ENCODE data around the gene INAVA.

The INAVA gene

GRCh38 chr1:200874694-200875093 is 20.0 kb upstream of the INAVA start:
- DNase-seq, result no peak
- in situ Hi-C loops (cut with MboI; ENCODE audit: low pct_unique_long_range_greater_than_20kb, low sequenced_read_pairs), result no loop called here

- in situ Hi-C loops (cut with MboI; ENCODE audit: low pct_unique_long_range_greater_than_20kb, low sequenced_read_pairs), result no loop called here
- no peak for DNase-seq
These were observed 19.3 kb upstream of the INAVA start for GRCh38 chr1:200875416-200875815.

GRCh38 chr1:200877010-200877409 is 17.7 kb upstream of the INAVA start:
- DNase-seq, result no peak
- in situ Hi-C loops (cut with MboI; ENCODE audit: low pct_unique_long_range_greater_than_20kb, low sequenced_read_pairs), result no loop called here

- DNase-seq, result no peak
- in situ Hi-C loops (cut with MboI; ENCODE audit: low pct_unique_long_range_greater_than_20kb, low sequenced_read_pairs), result no loop called here
These were observed 16.7 kb upstream of the INAVA start for GRCh38 chr1:200877839-200878551.

- in situ Hi-C loops (cut with MboI; ENCODE audit: low pct_unique_long_range_greater_than_20kb, low sequenced_read_pairs), result no loop called here
- DNase-seq, result peak; percentile 35
These were observed 14.5 kb upstream of the INAVA start for GRCh38 chr1:200880212-200880611.

- DNase-seq, result no peak
- in situ Hi-C loops (cut with MboI; ENCODE audit: low pct_unique_long_range_greater_than_20kb, low sequenced_read_pairs), result no loop called here
These were observed 11.6 kb upstream of the INAVA start for GRCh38 chr1:200883118-200883517.

- DNase-seq, result no peak
- in situ Hi-C loops (cut with MboI; ENCODE audit: low pct_unique_long_range_greater_than_20kb, low sequenced_read_pairs), result no loop called here
These were observed 8.9 kb upstream of the INAVA start for GRCh38 chr1:200885623-200886402.

GRCh38 chr1:200886594-200886993 is 8.1 kb upstream of the INAVA start:
- no peak for DNase-seq
- in situ Hi-C loops (cut with MboI; ENCODE audit: low pct_unique_long_range_greater_than_20kb, low sequenced_read_pairs), result no loop called here

- no peak for DNase-seq
- in situ Hi-C loops (cut with MboI; ENCODE audit: low pct_unique_long_range_greater_than_20kb, low sequenced_read_pairs), result no loop called here
These were observed 7.7 kb upstream of the INAVA start for GRCh38 chr1:200887036-200887435.

- in situ Hi-C loops (cut with MboI; ENCODE audit: low pct_unique_long_range_greater_than_20kb, low sequenced_read_pairs), result no loop called here
- no peak for DNase-seq
These were observed 6.8 kb upstream of the INAVA start for GRCh38 chr1:200887772-200888348.

- in situ Hi-C loops (cut with MboI; ENCODE audit: low pct_unique_long_range_greater_than_20kb, low sequenced_read_pairs), result no loop called here
- peak; percentile 83 for DNase-seq
These were observed 6.3 kb upstream of the INAVA start for GRCh38 chr1:200888349-200888838.

GRCh38 chr1:200889571-200889970 is 5.1 kb upstream of the INAVA start:
- in situ Hi-C loops (cut with MboI; ENCODE audit: low pct_unique_long_range_greater_than_20kb, low sequenced_read_pairs), result no loop called here
- DNase-seq, result no peak

- in situ Hi-C loops (cut with MboI; ENCODE audit: low pct_unique_long_range_greater_than_20kb, low sequenced_read_pairs), result no loop called here
- DNase-seq, result no peak
These were observed 4.7 kb upstream of the INAVA start for GRCh38 chr1:200890027-200890426.

GRCh38 chr1:200890818-200891773 is 3.6 kb upstream of the INAVA start:
- DNase-seq, result no peak
- in situ Hi-C loops (cut with MboI; ENCODE audit: low pct_unique_long_range_greater_than_20kb, low sequenced_read_pairs), result no loop called here

- in situ Hi-C loops (cut with MboI; ENCODE audit: low pct_unique_long_range_greater_than_20kb, low sequenced_read_pairs), result no loop called here
- no peak for DNase-seq
These were observed 2.9 kb upstream of the INAVA start for GRCh38 chr1:200891774-200892157.

- DNase-seq, result no peak
- in situ Hi-C loops (cut with MboI; ENCODE audit: low pct_unique_long_range_greater_than_20kb, low sequenced_read_pairs), result no loop called here
These were observed 2.2 kb upstream of the INAVA start for GRCh38 chr1:200892546-200892945.

- in situ Hi-C loops (cut with MboI; ENCODE audit: low pct_unique_long_range_greater_than_20kb, low sequenced_read_pairs), result no loop called here
- no peak for DNase-seq
These were observed 1.7 kb upstream of the INAVA start for GRCh38 chr1:200892958-200893357.

- no peak for DNase-seq
These were observed 1.2 kb upstream of the INAVA start for GRCh38 chr1:200893411-200893901.

GRCh38 chr1:200895443-200895789 is 716 bp downstream of the INAVA start:
- in situ Hi-C loops (cut with MboI; ENCODE audit: low pct_unique_long_range_greater_than_20kb, low sequenced_read_pairs), result no loop called here
- no peak for DNase-seq

More at GRCh38 chr1:200893411-200893901, 1.2 kb upstream of the INAVA start:
- in situ Hi-C loops (cut with MboI; ENCODE audit: low pct_unique_long_range_greater_than_20kb, low sequenced_read_pairs), result no loop called here

Data from KBM-7 (cell line).